ENCODE measurements around the gene MPP3. TPM values are rescaled to one million over a fixed set of nuclear protein-coding genes. Genes with fewer than 3 reads are reported as not detected.

The MPP3 gene
- total RNA-seq, 4 donors from 2014 or later, result 19.2 to 31.5 (median 22.1) TPM

DNA sequence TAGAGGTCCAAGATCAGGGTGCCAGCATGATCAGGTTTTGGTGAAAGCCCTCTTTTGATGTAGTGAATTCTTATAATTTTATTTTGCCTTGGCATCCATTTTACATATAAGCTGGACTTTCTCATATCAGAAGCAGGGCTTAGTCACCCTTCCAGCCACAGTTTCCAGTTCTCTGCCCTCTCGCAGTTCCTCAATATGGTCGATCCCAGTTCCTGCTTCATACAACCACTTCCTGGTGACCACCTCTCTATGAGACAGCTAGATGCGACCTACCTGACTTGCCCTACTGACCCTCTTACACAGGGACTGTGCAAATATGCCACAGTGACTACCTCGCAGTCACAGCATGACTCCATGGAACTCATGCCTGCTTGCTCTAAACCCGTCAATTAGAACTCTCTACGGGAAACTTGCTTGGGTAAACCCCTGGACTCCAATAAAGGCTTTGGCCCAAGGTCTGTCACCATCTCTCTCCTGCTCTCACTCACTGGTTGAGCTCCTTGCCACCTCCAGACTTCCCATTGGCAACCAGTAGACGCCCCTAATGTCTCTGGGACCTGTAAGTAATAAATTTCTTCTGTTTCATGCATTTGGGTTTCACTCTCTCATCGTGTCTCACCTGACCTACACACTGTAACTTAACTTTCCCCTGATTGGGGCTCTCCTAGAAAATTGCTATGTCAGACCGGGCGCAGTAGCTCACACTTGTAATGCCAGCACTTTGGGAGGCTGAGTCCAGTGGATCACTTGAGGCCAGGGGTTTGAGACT lies 35.5 kb upstream of the MPP3 start:
- Histone ChIP-seq H3K4me1 (no peaks in the 10 kb centered on the region), H3K27me3 (peaks cover 0 to 3% of the 10 kb centered on the region in 2 donors), H3K27ac (no peak overlapping the region), H3K4me3 (no peak overlapping the region), H3K36me3 (no peaks in the 10 kb centered on the region), H3K9me3 (no peaks in the 10 kb centered on the region)
- TF ChIP-seq POLR2A (IDR thresholded peaks at IDR 0.05), result no peak
- TF ChIP-seq, protein P1, sequence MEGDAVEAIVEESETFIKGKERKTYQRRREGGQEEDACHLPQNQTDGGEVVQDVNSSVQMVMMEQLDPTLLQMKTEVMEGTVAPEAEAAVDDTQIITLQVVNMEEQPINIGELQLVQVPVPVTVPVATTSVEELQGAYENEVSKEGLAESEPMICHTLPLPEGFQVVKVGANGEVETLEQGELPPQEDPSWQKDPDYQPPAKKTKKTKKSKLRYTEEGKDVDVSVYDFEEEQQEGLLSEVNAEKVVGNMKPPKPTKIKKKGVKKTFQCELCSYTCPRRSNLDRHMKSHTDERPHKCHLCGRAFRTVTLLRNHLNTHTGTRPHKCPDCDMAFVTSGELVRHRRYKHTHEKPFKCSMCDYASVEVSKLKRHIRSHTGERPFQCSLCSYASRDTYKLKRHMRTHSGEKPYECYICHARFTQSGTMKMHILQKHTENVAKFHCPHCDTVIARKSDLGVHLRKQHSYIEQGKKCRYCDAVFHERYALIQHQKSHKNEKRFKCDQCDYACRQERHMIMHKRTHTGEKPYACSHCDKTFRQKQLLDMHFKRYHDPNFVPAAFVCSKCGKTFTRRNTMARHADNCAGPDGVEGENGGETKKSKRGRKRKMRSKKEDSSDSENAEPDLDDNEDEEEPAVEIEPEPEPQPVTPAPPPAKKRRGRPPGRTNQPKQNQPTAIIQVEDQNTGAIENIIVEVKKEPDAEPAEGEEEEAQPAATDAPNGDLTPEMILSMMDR (IDR thresholded peaks at IDR 0.05), result no peak
- TF ChIP-seq EP300 (IDR thresholded peaks at IDR 0.05), result no peak
- DNase-seq (ENCODE audit: low spot score in 2 of 2), result no peak
- 90 to 91% methylated on average over 10 of the region's 10 CpGs for WGBS, 2 donors

DNA sequence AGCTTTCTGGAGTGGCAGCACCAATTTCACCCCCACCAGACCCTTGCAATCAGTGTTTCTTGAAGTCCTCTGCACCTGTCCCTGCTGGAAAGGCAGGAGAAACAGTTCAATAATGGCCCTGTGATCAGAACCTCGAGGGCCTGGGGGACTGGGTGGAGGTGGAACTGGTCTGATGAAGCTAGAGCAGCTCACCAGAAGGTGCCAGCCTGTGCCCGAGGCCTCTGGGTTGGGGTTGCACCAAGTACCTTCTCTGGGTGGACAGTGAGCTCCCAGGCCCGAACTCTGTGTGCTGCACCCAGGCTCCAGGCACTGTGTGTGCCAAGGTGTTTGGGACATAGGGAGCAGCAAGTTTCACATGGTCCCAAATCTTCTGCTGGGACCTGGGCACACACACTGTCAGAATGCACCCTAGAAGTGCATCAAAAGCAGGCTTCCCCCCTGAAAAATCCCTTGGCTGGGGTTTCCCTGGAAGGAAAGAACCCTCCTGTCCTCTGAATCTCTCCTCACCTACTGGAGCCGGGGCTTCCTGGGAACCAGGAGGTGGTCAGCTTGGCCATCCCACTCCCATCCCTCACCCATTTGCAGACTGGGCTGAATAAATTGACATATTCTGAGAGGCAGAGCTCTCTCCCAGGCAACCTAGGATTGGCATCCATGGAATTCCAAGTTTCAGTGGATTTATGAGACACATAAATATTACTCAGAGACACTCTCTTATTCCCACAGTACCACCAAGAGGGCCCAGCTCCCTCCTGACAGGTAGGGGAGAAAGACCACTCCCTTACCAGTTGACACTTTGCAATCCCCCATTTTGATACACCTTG lies 31.4 kb upstream of the MPP3 start:
- H3K27ac ChIP-seq, result no peak overlapping the region
- TF ChIP-seq, protein P1 (IDR thresholded peaks at IDR 0.05), result no peak
- no peak for TF ChIP-seq EP300 (IDR thresholded peaks at IDR 0.05)
- TF ChIP-seq POLR2A (IDR thresholded peaks at IDR 0.05), result no peak
- no peak for DNase-seq (ENCODE audit: low spot score in 2 of 2)
- WGBS, 2 donors, result 74 to 77% methylated on average over 4 of the region's 4 CpGs
- H3K4me1 ChIP-seq, result peaks cover 0 to 23% (median 0%) of the 10 kb centered on the region in 4 donors
- H3K36me3 ChIP-seq, result no peaks in the 10 kb centered on the region
- no peaks in the 10 kb centered on the region for H3K9me3 ChIP-seq
- H3K27me3 ChIP-seq, result no peaks in the 10 kb centered on the region
- H3K4me3 ChIP-seq, result no peak overlapping the region

DNA sequence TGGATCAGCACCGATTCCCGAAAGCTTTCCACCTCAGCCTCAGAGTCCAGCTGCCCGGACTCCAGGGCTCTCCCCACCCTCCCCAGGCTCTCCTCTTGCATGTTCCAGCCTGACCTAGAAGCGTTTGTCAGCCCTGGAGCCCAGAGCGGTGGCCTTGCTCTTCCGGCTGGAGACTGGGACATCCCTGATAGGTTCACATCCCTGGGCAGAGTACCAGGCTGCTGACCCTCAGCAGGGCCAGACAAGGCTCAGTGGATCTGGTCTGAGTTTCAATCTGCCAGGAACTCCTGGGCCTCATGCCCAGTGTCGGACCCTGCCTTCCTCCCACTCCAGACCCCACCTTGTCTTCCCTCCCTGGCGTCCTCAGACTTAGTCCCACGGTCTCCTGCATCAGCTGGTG lies 29.0 kb upstream of the MPP3 start:
- H3K27ac ChIP-seq, result peak overlapping the region in 1 of 4 donors; percentile 38
- TF ChIP-seq POLR2A (IDR thresholded peaks at IDR 0.05) (no peak), EP300 (IDR thresholded peaks at IDR 0.05) (no peak)
- TF ChIP-seq, protein P1 (IDR thresholded peaks at IDR 0.05), result no peak
- no peaks in the 10 kb centered on the region for H3K9me3 ChIP-seq
- H3K27me3 ChIP-seq, result peaks cover 0 to 10% of the 10 kb centered on the region in 2 donors
- no peak overlapping the region for H3K4me3 ChIP-seq
- H3K4me1 ChIP-seq, result peaks cover 0 to 23% (median 0%) of the 10 kb centered on the region in 4 donors
- 83 to 88% methylated on average over 8 to 9 of the region's 9 CpGs for WGBS, 2 donors
- no peaks in the 10 kb centered on the region for H3K36me3 ChIP-seq
- DNase-seq (ENCODE audit: low spot score in 2 of 2), result no peak

DNA sequence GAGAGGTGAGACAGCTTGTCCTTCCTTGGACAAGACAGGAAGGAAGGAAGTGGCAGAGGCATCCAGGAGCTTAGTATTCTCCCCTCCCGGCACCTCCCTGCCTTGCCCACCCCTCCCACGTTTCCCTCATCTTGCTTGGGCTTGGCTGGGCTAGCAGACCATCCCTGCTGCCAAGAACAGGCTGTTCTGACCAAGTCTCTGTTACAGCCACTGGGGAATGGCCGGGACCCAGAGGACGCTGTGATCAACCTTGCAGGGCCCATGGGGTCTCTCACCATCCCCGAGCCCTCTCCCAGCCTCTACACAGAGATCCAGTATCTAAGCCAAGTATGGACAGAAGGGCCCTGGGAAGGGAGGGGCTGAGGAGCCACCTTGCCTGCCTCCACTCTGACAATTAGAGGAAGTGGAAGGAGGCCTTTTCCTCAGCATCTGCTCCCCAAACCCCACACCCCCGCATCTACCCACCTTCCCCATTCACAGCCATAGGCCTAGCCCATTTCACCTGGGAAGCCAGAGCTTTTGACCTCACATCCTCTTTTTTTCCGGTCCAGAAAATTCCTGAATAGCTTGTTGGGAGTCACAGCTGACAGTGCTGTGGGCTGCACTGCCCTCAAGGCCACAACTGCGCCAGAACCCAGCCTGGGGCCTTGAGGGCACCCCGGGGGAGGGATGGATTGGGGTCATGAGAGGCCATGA lies 28.1 kb upstream of the MPP3 start:
- H3K27me3 ChIP-seq, result peaks cover 0 to 13% of the 10 kb centered on the region in 2 donors
- 39 to 58% methylated on average over 9 of the region's 9 CpGs for WGBS, 2 donors
- H3K36me3 ChIP-seq, result no peaks in the 10 kb centered on the region
- H3K4me3 ChIP-seq, result no peak overlapping the region
- no peaks in the 10 kb centered on the region for H3K9me3 ChIP-seq
- DNase-seq (ENCODE audit: low spot score in 2 of 2), result no peak
- H3K4me1 ChIP-seq, result peaks cover 0 to 23% (median 0%) of the 10 kb centered on the region in 4 donors
- peak overlapping the region in 1 of 4 donors; percentile 38 for H3K27ac ChIP-seq
- peak in 1 of 2 donors; percentile 17 for TF ChIP-seq EP300 (IDR thresholded peaks at IDR 0.05)
- TF ChIP-seq, protein P1 (IDR thresholded peaks at IDR 0.05), result no peak

All from tibial nerve (tissue), 4 donors.